ENCODE measurements around the gene SERPINB12.

The SERPINB12 gene

GRCh38 chr18:63567276-63567675 lies 25.1 kb downstream of the SERPINB12 start:
- H3K4me2 ChIP-seq (ENCODE audit: low read length, poor library complexity, severe bottlenecking): no peak overlapping the region
- no peaks in the 10 kb centered on the region for H3K9me3 ChIP-seq (ENCODE audit: control insufficient read depth, low read length)
- no peak overlapping the region for H3K23ac ChIP-seq (ENCODE audit: low read length in 2 of 2)
- 82% methylated on average over 5 of the region's 5 CpGs for WGBS
- no peaks in the 10 kb centered on the region for H3K36me3 ChIP-seq (ENCODE audit: control insufficient read depth in 1 of 2, insufficient read depth in 2 of 2, low read depth in 1 of 2, low read length in 2 of 2)
- no peak overlapping the region for H4K8ac ChIP-seq (ENCODE audit: low read length)
- no peak overlapping the region for H3K18ac ChIP-seq (ENCODE audit: low read depth in 1 of 2, low read length in 2 of 2)
- no peak overlapping the region for H3K4ac ChIP-seq (ENCODE audit: low read depth in 1 of 2, low read length in 2 of 2)
- H3K4me3 ChIP-seq (ENCODE audit: insufficient read depth in 1 of 2, low read depth in 1 of 2, low read length in 2 of 2): no peak overlapping the region
- no peak overlapping the region for H2BK12ac ChIP-seq (ENCODE audit: low read length in 2 of 2)
- no peak overlapping the region for H2AFZ ChIP-seq (ENCODE audit: low read depth, low read length)
- H4K91ac ChIP-seq (ENCODE audit: low read length): no peak overlapping the region
- peaks cover 0 to 3% of the 10 kb centered on the region in 2 experiments for H3K27me3 ChIP-seq (ENCODE audit: control insufficient read depth in 1 of 2, insufficient read depth in 1 of 2, low read length in 2 of 2)
- no peak overlapping the region for H2AK5ac ChIP-seq (ENCODE audit: low read length, severe bottlenecking)
- no peaks in the 10 kb centered on the region for H3K4me1 ChIP-seq (ENCODE audit: control insufficient read depth, insufficient read depth, low read depth, low read length)
- H2BK15ac ChIP-seq (ENCODE audit: low read depth, poor library complexity, severe bottlenecking): no peak overlapping the region
- H3K14ac ChIP-seq (ENCODE audit: low read length in 2 of 2): no peak overlapping the region
- H3K9ac ChIP-seq (ENCODE audit: low read length): peak overlapping the region; percentile 16
- no peak for DNase-seq
- H3K27ac ChIP-seq (ENCODE audit: low read length, poor library complexity, severe bottlenecking): no peak overlapping the region
- no peaks in the 10 kb centered on the region for H3K79me1 ChIP-seq (replicated peaks; ENCODE audit: low read length, poor library complexity, severe bottlenecking)
- H2BK5ac ChIP-seq (ENCODE audit: low read depth, low read length, poor library complexity, severe bottlenecking): no peak overlapping the region
- H2BK120ac ChIP-seq (ENCODE audit: low read depth, low read length): no peak overlapping the region

- H2BK120ac ChIP-seq (ENCODE audit: low read depth, low read length): no peak overlapping the region
- peaks cover 0 to 3% of the 10 kb centered on the region in 2 experiments for H3K27me3 ChIP-seq (ENCODE audit: control insufficient read depth in 1 of 2, insufficient read depth in 1 of 2, low read length in 2 of 2)
- no peaks in the 10 kb centered on the region for H3K36me3 ChIP-seq (ENCODE audit: control insufficient read depth in 1 of 2, insufficient read depth in 2 of 2, low read depth in 1 of 2, low read length in 2 of 2)
- H4K91ac ChIP-seq (ENCODE audit: low read length): peak overlapping the region; percentile 20
- no peak overlapping the region for H2BK15ac ChIP-seq (ENCODE audit: low read depth, poor library complexity, severe bottlenecking)
- no peak overlapping the region for H3K9ac ChIP-seq (ENCODE audit: low read length)
- H3K27ac ChIP-seq (ENCODE audit: low read length, poor library complexity, severe bottlenecking): no peak overlapping the region
- no peak overlapping the region for H4K8ac ChIP-seq (ENCODE audit: low read length)
- H2AFZ ChIP-seq (ENCODE audit: low read depth, low read length): no peak overlapping the region
- H3K9me3 ChIP-seq (ENCODE audit: control insufficient read depth, low read length): no peaks in the 10 kb centered on the region
- H3K23ac ChIP-seq (ENCODE audit: low read length in 2 of 2): no peak overlapping the region
- no peaks in the 10 kb centered on the region for H3K79me1 ChIP-seq (replicated peaks; ENCODE audit: low read length, poor library complexity, severe bottlenecking)
- no peak overlapping the region for H2BK5ac ChIP-seq (ENCODE audit: low read depth, low read length, poor library complexity, severe bottlenecking)
- H3K18ac ChIP-seq (ENCODE audit: low read depth in 1 of 2, low read length in 2 of 2): no peak overlapping the region
- H2AK5ac ChIP-seq (ENCODE audit: low read length, severe bottlenecking): no peak overlapping the region
- H3K4ac ChIP-seq (ENCODE audit: low read depth in 1 of 2, low read length in 2 of 2): no peak overlapping the region
- no peak overlapping the region for H3K4me3 ChIP-seq (ENCODE audit: insufficient read depth in 1 of 2, low read depth in 1 of 2, low read length in 2 of 2)
- H3K4me1 ChIP-seq (ENCODE audit: control insufficient read depth, insufficient read depth, low read depth, low read length): no peaks in the 10 kb centered on the region
- no peak for DNase-seq
- no peak overlapping the region for H2BK12ac ChIP-seq (ENCODE audit: low read length in 2 of 2)
- H3K14ac ChIP-seq (ENCODE audit: low read length in 2 of 2): peak overlapping the region in 1 of 2 experiments; percentile 1
- H3K4me2 ChIP-seq (ENCODE audit: low read length, poor library complexity, severe bottlenecking): no peak overlapping the region
- WGBS: 59% methylated on average over 9 of the region's 9 CpGs
These were observed 25.7 kb downstream of the SERPINB12 start for GRCh38 chr18:63567825-63568224.

DNA sequence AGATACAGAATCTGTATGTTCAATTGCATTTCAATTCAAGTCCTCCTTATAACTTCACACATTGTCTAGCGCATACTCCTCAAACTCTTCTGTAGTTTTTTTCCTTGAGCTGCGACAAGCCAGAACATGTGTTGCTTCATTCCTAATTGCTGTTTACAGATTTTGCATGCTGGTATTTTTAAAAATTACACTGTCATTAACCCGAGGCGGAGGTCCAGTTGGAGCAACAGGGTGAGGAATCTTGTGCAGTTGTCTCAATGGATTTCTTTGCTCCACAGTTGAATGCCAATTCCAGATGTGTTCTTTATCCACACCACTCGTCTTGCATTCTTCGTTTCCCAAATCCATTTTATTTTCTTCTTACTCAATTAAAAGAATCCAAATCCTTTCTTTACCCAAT lies 28.6 kb downstream of the SERPINB12 start:
- Histone ChIP-seq H3K23ac (ENCODE audit: low read length in 2 of 2) (no peak overlapping the region), H3K4me1 (ENCODE audit: control insufficient read depth, insufficient read depth, low read depth, low read length) (no peaks in the 10 kb centered on the region), H2AFZ (ENCODE audit: low read depth, low read length) (no peak overlapping the region), H2AK5ac (ENCODE audit: low read length, severe bottlenecking) (no peak overlapping the region), H3K36me3 (ENCODE audit: control insufficient read depth in 1 of 2, insufficient read depth in 2 of 2, low read depth in 1 of 2, low read length in 2 of 2) (no peaks in the 10 kb centered on the region), H3K18ac (ENCODE audit: low read depth in 1 of 2, low read length in 2 of 2) (no peak overlapping the region), H3K14ac (ENCODE audit: low read length in 2 of 2) (no peak overlapping the region), H2BK120ac (ENCODE audit: low read depth, low read length) (no peak overlapping the region), H3K9me3 (ENCODE audit: control insufficient read depth, low read length) (no peaks in the 10 kb centered on the region), H3K4me3 (ENCODE audit: insufficient read depth in 1 of 2, low read depth in 1 of 2, low read length in 2 of 2) (no peak overlapping the region), H3K27ac (ENCODE audit: low read length, poor library complexity, severe bottlenecking) (no peak overlapping the region), H3K9ac (ENCODE audit: low read length) (no peak overlapping the region), H3K4ac (ENCODE audit: low read depth in 1 of 2, low read length in 2 of 2) (no peak overlapping the region), H3K4me2 (ENCODE audit: low read length, poor library complexity, severe bottlenecking) (no peak overlapping the region), H4K8ac (ENCODE audit: low read length) (no peak overlapping the region), H2BK12ac (ENCODE audit: low read length in 2 of 2) (no peak overlapping the region), H2BK15ac (ENCODE audit: low read depth, poor library complexity, severe bottlenecking) (no peak overlapping the region), H3K79me1 (replicated peaks; ENCODE audit: low read length, poor library complexity, severe bottlenecking) (no peaks in the 10 kb centered on the region), H2BK5ac (ENCODE audit: low read depth, low read length, poor library complexity, severe bottlenecking) (no peak overlapping the region), H4K91ac (ENCODE audit: low read length) (no peak overlapping the region), H3K27me3 (ENCODE audit: control insufficient read depth in 1 of 2, insufficient read depth in 1 of 2, low read length in 2 of 2) (peaks cover 0 to 6% of the 10 kb centered on the region in 2 experiments)
- DNase-seq: no peak
- 86% methylated on average over 6 of the region's 6 CpGs for WGBS

DNA sequence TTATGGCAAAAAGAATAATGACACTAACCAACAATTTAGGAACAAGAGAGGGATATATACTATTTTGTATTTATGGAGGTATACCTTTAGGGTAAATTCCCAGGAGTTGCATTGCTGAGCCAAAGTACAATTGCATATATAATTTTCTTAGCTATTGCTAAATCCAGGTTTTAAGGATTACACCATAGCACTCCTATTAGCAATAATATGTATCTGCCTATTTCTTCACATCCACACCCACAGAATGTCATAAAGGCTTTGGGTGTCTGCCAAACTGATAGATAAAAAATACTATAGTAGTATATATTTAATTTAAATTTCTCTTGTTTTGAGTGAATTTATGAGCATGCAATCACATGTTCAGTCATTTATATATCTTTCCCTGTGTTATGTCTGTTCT lies 33.5 kb downstream of the SERPINB12 start:
- Histone ChIP-seq H3K27me3 (ENCODE audit: control insufficient read depth in 1 of 2, insufficient read depth in 1 of 2, low read length in 2 of 2) (peaks cover 0 to 4% of the 10 kb centered on the region in 2 experiments), H2BK5ac (ENCODE audit: low read depth, low read length, poor library complexity, severe bottlenecking) (no peak overlapping the region), H4K8ac (ENCODE audit: low read length) (no peak overlapping the region), H2BK12ac (ENCODE audit: low read length in 2 of 2) (no peak overlapping the region), H2AFZ (ENCODE audit: low read depth, low read length) (no peak overlapping the region), H3K36me3 (ENCODE audit: control insufficient read depth in 1 of 2, insufficient read depth in 2 of 2, low read depth in 1 of 2, low read length in 2 of 2) (no peaks in the 10 kb centered on the region), H3K4me3 (ENCODE audit: insufficient read depth in 1 of 2, low read depth in 1 of 2, low read length in 2 of 2) (no peak overlapping the region), H2AK5ac (ENCODE audit: low read length, severe bottlenecking) (no peak overlapping the region), H2BK15ac (ENCODE audit: low read depth, poor library complexity, severe bottlenecking) (no peak overlapping the region), H3K4me1 (ENCODE audit: control insufficient read depth, insufficient read depth, low read depth, low read length) (no peaks in the 10 kb centered on the region), H3K9ac (ENCODE audit: low read length) (no peak overlapping the region), H3K23ac (ENCODE audit: low read length in 2 of 2) (no peak overlapping the region), H3K4ac (ENCODE audit: low read depth in 1 of 2, low read length in 2 of 2) (no peak overlapping the region), H2BK120ac (ENCODE audit: low read depth, low read length) (no peak overlapping the region), H3K27ac (ENCODE audit: low read length, poor library complexity, severe bottlenecking) (no peak overlapping the region), H3K4me2 (ENCODE audit: low read length, poor library complexity, severe bottlenecking) (no peak overlapping the region), H3K79me1 (replicated peaks; ENCODE audit: low read length, poor library complexity, severe bottlenecking) (no peaks in the 10 kb centered on the region), H4K91ac (ENCODE audit: low read length) (no peak overlapping the region), H3K9me3 (ENCODE audit: control insufficient read depth, low read length) (no peaks in the 10 kb centered on the region), H3K14ac (ENCODE audit: low read length in 2 of 2) (no peak overlapping the region), H3K18ac (ENCODE audit: low read depth in 1 of 2, low read length in 2 of 2) (no peak overlapping the region)
- no peak for DNase-seq
